ENCODE measurements around the gene USP5. TPM values are rescaled to one million over a fixed set of nuclear protein-coding genes. Genes with fewer than 3 reads are reported as not detected.

The USP5 gene
- total and polyA plus RNA-seq, 2 of the 8 experiments (the other 6 are each of a cell fraction or from before 2014, with no cell fraction given), result 66.5 to 148 TPM

- TF ChIP-seq NRF1 (IDR thresholded peaks at IDR 0.05; ENCODE audit: low read depth, low read length) (no peak), GABPA (IDR thresholded peaks at IDR 0.05; ENCODE audit: borderline replicate concordance, insufficient read depth, low read length) (no peak), CEBPB (IDR thresholded peaks at IDR 0.05; ENCODE audit: low read depth, low read length) (no peak), RAD21 (IDR thresholded peaks at IDR 0.05 in 1 of 2, conservative IDR thresholded peaks at IDR 0.05 in 1 of 2; ENCODE audit: low read depth in 2 of 2, low read length in 2 of 2) (no peak), SIRT6 (IDR thresholded peaks at IDR 0.05; ENCODE audit: low read length) (no peak), RXRA (IDR thresholded peaks at IDR 0.05; ENCODE audit: insufficient read depth, low read depth, low read length) (no peak), KDM1A (IDR thresholded peaks at IDR 0.05; ENCODE audit: borderline replicate concordance, low read length) (no peak), POU5F1 (IDR thresholded peaks at IDR 0.05; ENCODE audit: low read depth, low read length) (no peak), TBP (IDR thresholded peaks at IDR 0.05; ENCODE audit: low read depth, low read length) (no peak), ATF2 (IDR thresholded peaks at IDR 0.05; ENCODE audit: low read length) (no peak), CBX8 (IDR thresholded peaks at IDR 0.05; ENCODE audit: borderline replicate concordance, low read depth, low read length) (no peak)
Measured at GRCh38 chr12:6837370-6838060, 14.4 kb upstream of the USP5 start (continued).

All from H1 (cell line).